Activated CD8-positive, alpha-beta T cell treated with anti-CD3 and anti-CD28 coated beads, Interleukin-2, amount 10 ng/mL, durations not matched to agents 7 days and 5 days (primary cell): ENCODE measurements around the gene LRRC7. TPM values are rescaled to one million over a fixed set of nuclear protein-coding genes. Genes with fewer than 3 reads are reported as not detected.

ENCODE experiments used
- ATAC-seq: fragments of 150-1000 bp; cut with Tn5 transposase; one replicate; pipeline ENCODE4 v1.10.0; 2021; ENCODE audit warnings: moderate library complexity
- CTCF ChIA-PET: fragments of 350-600 bp; sonication (Branson Sonifier 250); formaldehyde crosslinking; loops from one replicate; lab custom pipeline; 2021; ENCODE audit warnings: antibody characterized with exemption; lab: Charles Lee
- POLR2A ChIA-PET: fragments of 350-600 bp; sonication (Branson Sonifier 250); formaldehyde crosslinking; loops from one replicate; lab custom pipeline; 2021; ENCODE audit warnings: antibody characterized with exemption; lab: Charles Lee
- DNase-seq: peaks from one replicate; pipeline ENCODE4 v3.0.0-alpha.2; 2020
- H3K27ac Mint-ChIP-seq: one replicate; pipeline ENCODE4 v1.8.0; 2021; ENCODE audit warnings: mild to moderate bottlenecking, mixed read lengths
- H3K27me3 Mint-ChIP-seq: one replicate; pipeline ENCODE4 v1.8.0; 2021; ENCODE audit warnings: low read depth, mixed read lengths
- H3K36me3 Mint-ChIP-seq: one replicate; pipeline ENCODE4 v1.8.0; 2021; ENCODE audit warnings: low read depth, mixed read lengths
- H3K4me1 Mint-ChIP-seq: one replicate; pipeline ENCODE4 v1.8.0; 2021; ENCODE audit warnings: low read depth, mixed read lengths
- H3K4me3 Mint-ChIP-seq: one replicate; pipeline ENCODE4 v1.8.0; 2021; ENCODE audit warnings: mild to moderate bottlenecking, mixed read lengths
- H3K9me3 Mint-ChIP-seq: one replicate; pipeline ENCODE4 v1.8.0; 2022; ENCODE audit warnings: mixed read lengths; ENCODE audit not compliant: insufficient read depth
- total RNA-seq, 2 experiments: library from RNA; stranded (reverse); gene quantifications; one replicate each; pipeline ENCODE4 v1.2.3, GENCODE V29; 2021

The LRRC7 gene
- total RNA-seq, 2 experiments from 2014 or later = 0.08 to 0.16 TPM

GRCh38 chr1:69814926-69815325, 247.2 kb downstream of the LRRC7 start:
- no peak overlapping the region for H3K4me3 Mint-ChIP-seq
- no peak for DNase-seq
- ATAC-seq = no peak
- no peaks in the 10 kb centered on the region for H3K27me3 Mint-ChIP-seq
- H3K36me3 Mint-ChIP-seq = no peaks in the 10 kb centered on the region
- no peaks in the 10 kb centered on the region for H3K9me3 Mint-ChIP-seq
- ChIA-PET CTCF (no interaction called here), POLR2A (no interaction called here)
- no peak overlapping the region for H3K27ac Mint-ChIP-seq
- no peaks in the 10 kb centered on the region for H3K4me1 Mint-ChIP-seq

GRCh38 chr1:69824932-69825331, 257.2 kb downstream of the LRRC7 start:
- no peak for ATAC-seq
- H3K4me1 Mint-ChIP-seq = no peaks in the 10 kb centered on the region
- no peaks in the 10 kb centered on the region for H3K9me3 Mint-ChIP-seq
- ChIA-PET POLR2A (no interaction called here), CTCF (no interaction called here)
- H3K27ac Mint-ChIP-seq = no peak overlapping the region
- H3K27me3 Mint-ChIP-seq = no peaks in the 10 kb centered on the region
- no peak overlapping the region for H3K4me3 Mint-ChIP-seq
- no peaks in the 10 kb centered on the region for H3K36me3 Mint-ChIP-seq
- DNase-seq = no peak

GRCh38 chr1:69827732-69828131, 260.0 kb downstream of the LRRC7 start:
- ChIA-PET CTCF (no interaction called here), POLR2A (no interaction called here)

GRCh38 chr1:69833536-69833935, 265.8 kb downstream of the LRRC7 start:
- POLR2A ChIA-PET = no interaction called here
- DNase-seq = no peak
- no peaks in the 10 kb centered on the region for H3K9me3 Mint-ChIP-seq
- H3K36me3 Mint-ChIP-seq = no peaks in the 10 kb centered on the region
- H3K27ac Mint-ChIP-seq = no peak overlapping the region
- CTCF ChIA-PET = no interaction called here
- H3K4me3 Mint-ChIP-seq = no peak overlapping the region
- no peaks in the 10 kb centered on the region for H3K4me1 Mint-ChIP-seq
- ATAC-seq = no peak
- H3K27me3 Mint-ChIP-seq = no peaks in the 10 kb centered on the region

More at GRCh38 chr1:69827732-69828131, 260.0 kb downstream of the LRRC7 start:
- Mint-ChIP-seq H3K9me3 (no peaks in the 10 kb centered on the region), H3K27ac (no peak overlapping the region), H3K27me3 (no peaks in the 10 kb centered on the region), H3K36me3 (no peaks in the 10 kb centered on the region), H3K4me1 (no peaks in the 10 kb centered on the region), H3K4me3 (no peak overlapping the region)
- ATAC-seq (no peak), DNase-seq (no peak)

- CTCF ChIA-PET = no interaction called here
- no peak overlapping the region for H3K27ac Mint-ChIP-seq
- ATAC-seq (no peak), DNase-seq (no peak)
- H3K4me1 Mint-ChIP-seq = no peaks in the 10 kb centered on the region
- POLR2A ChIA-PET = no interaction called here
- no peaks in the 10 kb centered on the region for H3K36me3 Mint-ChIP-seq
- no peak overlapping the region for H3K4me3 Mint-ChIP-seq
- H3K9me3 Mint-ChIP-seq = no peaks in the 10 kb centered on the region
- H3K27me3 Mint-ChIP-seq = no peaks in the 10 kb centered on the region
These were observed 266.6 kb downstream of the LRRC7 start for GRCh38 chr1:69834336-69834735.

GRCh38 chr1:69835955-69836354, 268.2 kb downstream of the LRRC7 start:
- Mint-ChIP-seq H3K36me3 (no peaks in the 10 kb centered on the region), H3K4me1 (no peaks in the 10 kb centered on the region), H3K9me3 (no peaks in the 10 kb centered on the region), H3K27ac (no peak overlapping the region), H3K27me3 (no peaks in the 10 kb centered on the region), H3K4me3 (no peak overlapping the region)
- no peak for DNase-seq
- ATAC-seq = no peak
- ChIA-PET POLR2A (no interaction called here), CTCF (no interaction called here)

- Mint-ChIP-seq H3K27ac (no peak overlapping the region), H3K4me3 (no peak overlapping the region), H3K4me1 (no peaks in the 10 kb centered on the region), H3K27me3 (no peaks in the 10 kb centered on the region), H3K36me3 (no peaks in the 10 kb centered on the region), H3K9me3 (no peaks in the 10 kb centered on the region)
- ATAC-seq (no peak), DNase-seq (no peak)
- ChIA-PET CTCF (no interaction called here), POLR2A (no interaction called here)
These were observed 269.4 kb downstream of the LRRC7 start for GRCh38 chr1:69836971-69837636.

GRCh38 chr1:69842326-69842725, 274.6 kb downstream of the LRRC7 start:
- no peaks in the 10 kb centered on the region for H3K4me1 Mint-ChIP-seq
- ChIA-PET POLR2A (no interaction called here), CTCF (no interaction called here)
- H3K27me3 Mint-ChIP-seq = no peaks in the 10 kb centered on the region
- no peak overlapping the region for H3K27ac Mint-ChIP-seq
- H3K4me3 Mint-ChIP-seq = no peak overlapping the region
- ATAC-seq (no peak), DNase-seq (no peak)
- H3K36me3 Mint-ChIP-seq = no peaks in the 10 kb centered on the region
- H3K9me3 Mint-ChIP-seq = no peaks in the 10 kb centered on the region

GRCh38 chr1:69845655-69846054, 277.9 kb downstream of the LRRC7 start:
- H3K27me3 Mint-ChIP-seq = no peaks in the 10 kb centered on the region
- H3K36me3 Mint-ChIP-seq = no peaks in the 10 kb centered on the region
- H3K27ac Mint-ChIP-seq = no peak overlapping the region
- H3K4me1 Mint-ChIP-seq = no peaks in the 10 kb centered on the region
- H3K4me3 Mint-ChIP-seq = no peak overlapping the region
- no peak for ATAC-seq
- POLR2A ChIA-PET = no interaction called here
- CTCF ChIA-PET = no interaction called here
- no peak for DNase-seq
- no peaks in the 10 kb centered on the region for H3K9me3 Mint-ChIP-seq

- DNase-seq (no peak), ATAC-seq (no peak)
- Mint-ChIP-seq H3K27ac (no peak overlapping the region), H3K36me3 (no peaks in the 10 kb centered on the region), H3K4me3 (no peak overlapping the region), H3K4me1 (no peaks in the 10 kb centered on the region), H3K27me3 (no peaks in the 10 kb centered on the region), H3K9me3 (no peaks in the 10 kb centered on the region)
- ChIA-PET POLR2A (no interaction called here), CTCF (no interaction called here)
These were observed 278.5 kb downstream of the LRRC7 start for GRCh38 chr1:69846267-69846666.

- Mint-ChIP-seq H3K9me3 (no peaks in the 10 kb centered on the region), H3K4me3 (no peak overlapping the region), H3K4me1 (no peaks in the 10 kb centered on the region), H3K36me3 (no peaks in the 10 kb centered on the region), H3K27ac (no peak overlapping the region), H3K27me3 (no peaks in the 10 kb centered on the region)
- POLR2A ChIA-PET = no interaction called here
- CTCF ChIA-PET = no interaction called here
- ATAC-seq (no peak), DNase-seq (no peak)
These were observed 279.9 kb downstream of the LRRC7 start for GRCh38 chr1:69847670-69848069.

- CTCF ChIA-PET = no interaction called here
- no peak overlapping the region for H3K4me3 Mint-ChIP-seq
- ATAC-seq = no peak
These were observed 284.4 kb downstream of the LRRC7 start for GRCh38 chr1:69852151-69852550.

GRCh38 chr1:69852706-69853105, 285.0 kb downstream of the LRRC7 start:
- ATAC-seq (no peak), DNase-seq (no peak)
- Mint-ChIP-seq H3K27ac (no peak overlapping the region), H3K27me3 (no peaks in the 10 kb centered on the region), H3K4me1 (no peaks in the 10 kb centered on the region), H3K36me3 (no peaks in the 10 kb centered on the region), H3K9me3 (no peaks in the 10 kb centered on the region), H3K4me3 (no peak overlapping the region)
- POLR2A ChIA-PET = no interaction called here
- CTCF ChIA-PET = no interaction called here

More at GRCh38 chr1:69852151-69852550, 284.4 kb downstream of the LRRC7 start:
- H3K27me3 Mint-ChIP-seq = no peaks in the 10 kb centered on the region
- no peak overlapping the region for H3K27ac Mint-ChIP-seq
- POLR2A ChIA-PET = no interaction called here
- no peak for DNase-seq
- no peaks in the 10 kb centered on the region for H3K4me1 Mint-ChIP-seq
- no peaks in the 10 kb centered on the region for H3K9me3 Mint-ChIP-seq
- no peaks in the 10 kb centered on the region for H3K36me3 Mint-ChIP-seq
